GM18517 (cell line): ENCODE results near the gene CAVIN3.
"Not testable (repeated sequence)": the region's sequence is repeated elsewhere in the genome, so short reads cannot be mapped to it uniquely, and the experiment has no call there.

Experiments used
- ATAC-seq: cut with Tn5 transposase; IDR thresholded peaks from one replicate; pipeline ENCODE4 v1.9.1; 2021; ENCODE audit warnings: mild to moderate bottlenecking, moderate library complexity; ENCODE audit not compliant: unreplicated experiment

Gene CAVIN3

GRCh38 chr11:6326303-6326702 lies 6.0 kb upstream of the CAVIN3 start:
- ATAC-seq, result no peak

GRCh38 chr11:6323291-6323905 lies 3.1 kb upstream of the CAVIN3 start:
- no peak for ATAC-seq

GRCh38 chr11:6321961-6322362 lies 1.7 kb upstream of the CAVIN3 start:
- ATAC-seq, result no peak

- ATAC-seq, result no peak
Observed at GRCh38 chr11:6321356-6321755, 1.1 kb upstream of the CAVIN3 start.

GRCh38 chr11:6319704-6320410 lies 444 bp downstream of the CAVIN3 start:
- peak; percentile 41 for ATAC-seq

GRCh38 chr11:6319001-6319703 lies 1.1 kb downstream of the CAVIN3 start:
- ATAC-seq, result no peak

GRCh38 chr11:6318204-6318603 lies 2.1 kb downstream of the CAVIN3 start:
- no peak for ATAC-seq

GRCh38 chr11:6315811-6316425 lies 4.4 kb downstream of the CAVIN3 start:
- peak; percentile 56 for ATAC-seq

- no peak for ATAC-seq
Observed at GRCh38 chr11:6312106-6312505, 8.2 kb downstream of the CAVIN3 start.

GRCh38 chr11:6307876-6308275 lies 12.4 kb downstream of the CAVIN3 start:
- ATAC-seq, result no peak

GRCh38 chr11:6305297-6305696 lies 15.0 kb downstream of the CAVIN3 start:
- ATAC-seq, result no peak

GRCh38 chr11:6303661-6304060 lies 16.6 kb downstream of the CAVIN3 start:
- ATAC-seq, result no peak

- ATAC-seq, result no peak
Observed at GRCh38 chr11:6301096-6301495, 19.2 kb downstream of the CAVIN3 start.

- ATAC-seq, result no peak
Observed at GRCh38 chr11:6300325-6300724, 20.0 kb downstream of the CAVIN3 start.

- ATAC-seq, result no peak
Observed at GRCh38 chr11:6298605-6299004, 21.7 kb downstream of the CAVIN3 start.

- no peak for ATAC-seq
Observed at GRCh38 chr11:6297831-6298230, 22.5 kb downstream of the CAVIN3 start.

GRCh38 chr11:6285019-6285418 lies 35.3 kb downstream of the CAVIN3 start:
- ATAC-seq, result no peak

GRCh38 chr11:6284250-6284649 lies 36.1 kb downstream of the CAVIN3 start:
- no peak for ATAC-seq

GRCh38 chr11:6283453-6284023 lies 36.8 kb downstream of the CAVIN3 start:
- ATAC-seq, result no peak

GRCh38 chr11:6280809-6281208 lies 39.5 kb downstream of the CAVIN3 start:
- ATAC-seq, result not testable (repeated sequence)

- ATAC-seq, result no peak
Observed at GRCh38 chr11:6273188-6273587, 47.1 kb downstream of the CAVIN3 start.
